Erythroblast (primary cell): ENCODE results near the gene ANKRD6.

Experiments
- GATA1 ChIP-seq: IDR thresholded peaks from 2 replicates; pipeline ENCODE4 v1.6.1; 2011; ENCODE audit warnings: low read depth, mild to moderate bottlenecking, control low read depth, low read length, moderate library complexity
- POLR2A ChIP-seq: IDR thresholded peaks from 2 replicates; pipeline ENCODE4 v1.6.1; 2011; ENCODE audit warnings: mild to moderate bottlenecking, low read length

DNA sequence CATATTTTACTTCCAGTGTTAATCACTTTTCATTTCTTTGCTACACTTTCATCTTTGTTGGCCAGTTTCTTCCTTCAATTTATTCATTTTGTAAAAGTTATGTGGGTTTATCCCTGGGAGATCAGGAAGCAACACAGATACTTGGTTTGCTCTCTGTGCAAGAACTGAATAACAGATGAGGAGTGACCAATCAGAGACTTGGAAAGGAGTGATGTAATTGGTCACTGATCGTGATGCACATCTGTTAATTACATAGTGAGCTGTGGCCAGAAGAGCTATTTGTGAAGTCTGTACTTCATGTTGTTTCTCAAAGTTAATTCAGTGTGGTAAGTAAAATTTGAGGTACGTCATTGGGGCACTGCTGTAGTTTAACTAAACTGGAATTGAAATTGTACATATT is 21.3 kb downstream of the ANKRD6 start:
- no peak for TF ChIP-seq POLR2A
- TF ChIP-seq GATA1 = no peak
